Tibial artery (tissue), 4 donors: ENCODE data around the gene GET3.

ENCODE experiments used
- DNase-seq, 2 donors: peaks; one replicate each; pipeline ENCODE4 v3.0.0-alpha.2; 2019
- H3K27ac ChIP-seq, 2 donors: fragments of 200-600 bp; sonication (generic) in 1 of 2; 1 replicate in 1 of 2; 2 replicates in 1 of 2; pipeline ENCODE4 v1.5.1; 2018 to 2019; ENCODE audit warnings: mild to moderate bottlenecking in 1 of 2
- H3K27me3 ChIP-seq, 2 donors: fragments of 200-600 bp; sonication (generic) in 1 of 2; one replicate each; pipeline versions ENCODE4 v1.5.1 to v1.6.0; 2016 to 2019
- H3K36me3 ChIP-seq, 3 donors: fragments of 200-600 bp; sonication (generic) in 2 of 3; one replicate each; pipeline ENCODE4 v1.5.1; 2016 to 2019; ENCODE audit warnings: mild to moderate bottlenecking in 2 of 3
- H3K4me1 ChIP-seq, 4 donors: fragments of 200-600 bp; sonication (generic) in 2 of 4; 1 replicate in 3 of 4; 2 replicates in 1 of 4; pipeline ENCODE4 v1.5.1; 2016 to 2019
- H3K4me3 ChIP-seq, 2 donors: fragments of 200-600 bp; sonication (generic) in 1 of 2; 1 replicate in 1 of 2; 2 replicates in 1 of 2; pipeline ENCODE4 v1.5.1; 2018 to 2019; ENCODE audit warnings: mild to moderate bottlenecking in 2 of 2
- H3K9me3 ChIP-seq, 3 donors: fragments of 200-600 bp; sonication (generic) in 1 of 3; one replicate each; pipeline ENCODE4 v1.5.1; 2016 to 2019
- CTCF ChIP-seq, 2 experiments: fragments of 200-600 bp in 1 of 2; fragments of 450-650 bp in 1 of 2; IDR thresholded peaks; one replicate each; pipeline ENCODE4 v1.5.1; 2017 to 2019; ENCODE audit warnings: antibody characterized with exemption in 2 of 2, mild to moderate bottlenecking in 1 of 2, moderate library complexity in 1 of 2
- intact Hi-C: fragments of 100-400 bp; cut with DNase I; formaldehyde crosslinking; loops from one replicate; pipeline ENCODE4 v1.15.0; 2023; ENCODE audit warnings: low total_unique reads

Gene GET3

GRCh38 chr19:12750851-12751250 lies 13.6 kb downstream of the GET3 start:
- no peak overlapping the region for H3K27ac ChIP-seq
- peaks cover 22 to 28% (median 26%) of the 10 kb centered on the region in 3 donors for H3K36me3 ChIP-seq
- no peak for DNase-seq
- H3K27me3 ChIP-seq = peaks cover 0 to 37% of the 10 kb centered on the region in 2 donors
- intact Hi-C loops = no loop called here
- H3K4me1 ChIP-seq = no peaks in the 10 kb centered on the region
- no peak overlapping the region for H3K4me3 ChIP-seq
- H3K9me3 ChIP-seq = no peaks in the 10 kb centered on the region
- no peak for TF ChIP-seq CTCF (IDR thresholded peaks at IDR 0.05)

- intact Hi-C loops = no loop called here
- H3K27me3 ChIP-seq = peaks cover 0 to 37% of the 10 kb centered on the region in 2 donors
- H3K27ac ChIP-seq = no peak within 1 kb of the TSS
- no peaks in the 10 kb centered on the region for H3K9me3 ChIP-seq
- no peak for DNase-seq
- H3K4me1 ChIP-seq = no peaks in the 10 kb centered on the region
- H3K36me3 ChIP-seq = peaks cover 15 to 20% (median 18%) of the 10 kb centered on the region in 3 donors
- no peak within 1 kb of the TSS for H3K4me3 ChIP-seq
- no peak for TF ChIP-seq CTCF (IDR thresholded peaks at IDR 0.05)
These were observed 14.3 kb downstream of the GET3 start, which contains the start of gene BEST2 for GRCh38 chr19:12751635-12752034. Gene BEST2 (plus strand): TSS chr19:12751791. CDS start chr19:12752593, 802 bp downstream.

GRCh38 chr19:12752056-12752781 lies 14.9 kb downstream of the GET3 start:
- Histone ChIP-seq H3K27me3 (peaks cover 0 to 37% of the 10 kb centered on the region in 2 donors), H3K9me3 (no peaks in the 10 kb centered on the region), H3K36me3 (peaks cover 9 to 14% (median 12%) of the 10 kb centered on the region in 3 donors), H3K4me1 (peaks cover 0 to 4% (median 3%) of the 10 kb centered on the region in 4 donors), H3K27ac (no peak overlapping the region), H3K4me3 (no peak overlapping the region)
- no peak for TF ChIP-seq CTCF (IDR thresholded peaks at IDR 0.05)
- intact Hi-C loops = no loop called here
- no peak for DNase-seq

- TF ChIP-seq CTCF (IDR thresholded peaks at IDR 0.05) = no peak
- no peak for DNase-seq
- Histone ChIP-seq H3K36me3 (no peaks in the 10 kb centered on the region), H3K4me1 (peaks cover 0 to 12% (median 11%) of the 10 kb centered on the region in 4 donors), H3K27me3 (peaks cover 0 to 31% of the 10 kb centered on the region in 2 donors), H3K4me3 (no peak overlapping the region), H3K9me3 (no peaks in the 10 kb centered on the region), H3K27ac (no peak overlapping the region)
- intact Hi-C loops = no loop called here
These were observed 17.3 kb downstream of the GET3 start for GRCh38 chr19:12754465-12755196.

- Histone ChIP-seq H3K4me3 (no peak overlapping the region), H3K4me1 (peaks cover 0 to 12% (median 11%) of the 10 kb centered on the region in 4 donors), H3K27ac (no peak overlapping the region), H3K36me3 (no peaks in the 10 kb centered on the region), H3K9me3 (no peaks in the 10 kb centered on the region), H3K27me3 (peaks cover 0 to 23% of the 10 kb centered on the region in 2 donors)
- DNase-seq = no peak
- intact Hi-C loops = no loop called here
- TF ChIP-seq CTCF (IDR thresholded peaks at IDR 0.05) = no peak
These were observed 19.0 kb downstream of the GET3 start for GRCh38 chr19:12756150-12756883.
